Mucosa of descending colon (tissue), 3 donors: ENCODE results near the gene SIAH1. TPM values are rescaled to one million over a fixed set of nuclear protein-coding genes. Genes with fewer than 3 reads are reported as not detected.
"Not testable (repeated sequence)": the region's sequence is repeated elsewhere in the genome, so short reads cannot be mapped to it uniquely, and the experiment has no call there.

ENCODE experiments used
- ATAC-seq: fragments of 200-7000 bp; cut with Tn5 transposase; one replicate; pipeline ENCODE4 v1.9.1; 2020; ENCODE audit warnings: mild to moderate bottlenecking, moderate library complexity
- DNase-seq, 3 donors: peaks; one replicate each; pipeline ENCODE4 v3.0.0-alpha.2; 2020
- H3K36me3 ChIP-seq: fragments of 200-600 bp; one replicate; pipeline ENCODE4 v1.8.0; 2021; ENCODE audit warnings: low read depth, mild to moderate bottlenecking
- H3K4me1 ChIP-seq: fragments of 200-600 bp; one replicate; pipeline ENCODE4 v1.8.0; 2021; ENCODE audit warnings: low read depth, mild to moderate bottlenecking
- H3K4me3 ChIP-seq: fragments of 200-600 bp; one replicate; pipeline ENCODE4 v1.8.0; 2021; ENCODE audit warnings: mild to moderate bottlenecking
- H3K9me3 ChIP-seq: fragments of 200-600 bp; one replicate; pipeline ENCODE4 v1.8.0; 2021; ENCODE audit warnings: mild to moderate bottlenecking
- intact Hi-C, 2 donors: fragments of 100-400 bp; cut with DNase I in 1 of 2; cut with micrococcal nuclease in 1 of 2; formaldehyde crosslinking; loops; one replicate each; pipeline versions ENCODE4 v1.11.0 to v1.11.1; 2022; cut with DNase I, micrococcal nuclease
- total RNA-seq, 3 donors: library from RNA; stranded (reverse); fragmentation: NEBNext Ultra II Directional in 2 of 3; extraction: Animal tissue kit (Norgen Biotek cat#: 25700) in 2 of 3; gene quantifications; one replicate each; pipeline versions ENCODE4 v1.2.1 to v1.2.4, GENCODE V29; 2021 to 2023
- TF ChIP-seq, protein P1 (sequence below): fragments of 200-600 bp; IDR thresholded peaks from one replicate; pipeline ENCODE4 v1.8.0; 2022; ENCODE audit warnings: antibody characterized with exemption, mild to moderate bottlenecking
- donor health status: DM: no; HTN: no; CAD: no; lungs with moderate emphysema.
- donor health status: DM: no; HTN: no; CAD: no.
- donor health status: DM: no; HTN: yes; CAD: no.

Gene SIAH1
- total RNA-seq, 3 donors from 2014 or later: 26.8 to 36.2 (median 27.1) TPM

DNA sequence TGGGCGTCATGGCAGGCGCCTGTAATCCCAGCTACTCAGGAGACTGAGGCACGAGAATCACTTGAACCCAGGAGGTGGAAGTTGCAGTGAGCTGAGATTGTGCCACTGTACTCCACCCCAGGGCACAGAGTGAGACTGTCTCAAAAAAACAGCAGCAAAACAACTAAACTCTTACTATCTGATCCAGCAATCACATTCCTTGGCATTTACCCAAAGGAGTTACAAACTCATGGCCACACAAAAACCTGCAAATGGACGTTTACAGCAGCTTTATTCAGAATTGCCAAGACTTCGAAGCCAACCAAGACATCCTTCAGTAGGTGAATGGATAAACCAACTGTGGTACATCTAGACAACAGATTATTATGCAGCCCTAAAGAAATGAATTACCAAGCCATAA is 4.0 kb downstream of the SIAH1 start:
- intact Hi-C loops: no loop called here
- ATAC-seq: no peak
- TF ChIP-seq, protein P1, sequence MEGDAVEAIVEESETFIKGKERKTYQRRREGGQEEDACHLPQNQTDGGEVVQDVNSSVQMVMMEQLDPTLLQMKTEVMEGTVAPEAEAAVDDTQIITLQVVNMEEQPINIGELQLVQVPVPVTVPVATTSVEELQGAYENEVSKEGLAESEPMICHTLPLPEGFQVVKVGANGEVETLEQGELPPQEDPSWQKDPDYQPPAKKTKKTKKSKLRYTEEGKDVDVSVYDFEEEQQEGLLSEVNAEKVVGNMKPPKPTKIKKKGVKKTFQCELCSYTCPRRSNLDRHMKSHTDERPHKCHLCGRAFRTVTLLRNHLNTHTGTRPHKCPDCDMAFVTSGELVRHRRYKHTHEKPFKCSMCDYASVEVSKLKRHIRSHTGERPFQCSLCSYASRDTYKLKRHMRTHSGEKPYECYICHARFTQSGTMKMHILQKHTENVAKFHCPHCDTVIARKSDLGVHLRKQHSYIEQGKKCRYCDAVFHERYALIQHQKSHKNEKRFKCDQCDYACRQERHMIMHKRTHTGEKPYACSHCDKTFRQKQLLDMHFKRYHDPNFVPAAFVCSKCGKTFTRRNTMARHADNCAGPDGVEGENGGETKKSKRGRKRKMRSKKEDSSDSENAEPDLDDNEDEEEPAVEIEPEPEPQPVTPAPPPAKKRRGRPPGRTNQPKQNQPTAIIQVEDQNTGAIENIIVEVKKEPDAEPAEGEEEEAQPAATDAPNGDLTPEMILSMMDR: no peak
- peaks cover 34% of the 10 kb centered on the region for H3K4me1 ChIP-seq
- no peaks in the 10 kb centered on the region for H3K36me3 ChIP-seq
- no peak for DNase-seq
- no peaks in the 10 kb centered on the region for H3K9me3 ChIP-seq
- H3K4me3 ChIP-seq: no peak overlapping the region

DNA sequence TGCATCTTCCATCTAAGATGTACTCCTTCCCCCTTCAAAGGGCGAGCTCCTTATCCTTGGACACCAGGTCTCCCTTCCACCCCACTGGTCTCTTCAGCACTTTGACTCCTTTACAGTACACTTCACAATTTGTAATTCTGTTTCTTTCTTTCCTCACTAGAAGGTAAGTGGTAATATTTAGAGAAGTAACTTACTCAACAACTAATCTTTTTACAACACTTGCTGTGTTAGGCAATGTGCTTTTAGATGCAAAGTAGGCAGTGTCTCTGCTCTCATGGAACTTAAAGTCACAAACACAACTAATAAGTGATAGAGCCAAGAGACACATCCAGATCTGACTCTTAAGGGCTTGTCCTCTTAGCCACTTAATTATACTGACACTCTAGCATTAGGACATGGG is 6.4 kb downstream of the SIAH1 start:
- H3K4me1 ChIP-seq: peaks cover 39% of the 10 kb centered on the region
- H3K9me3 ChIP-seq: no peaks in the 10 kb centered on the region
- intact Hi-C loops: no loop called here
- H3K4me3 ChIP-seq: no peak overlapping the region
- TF ChIP-seq, protein P1: no peak
- no peaks in the 10 kb centered on the region for H3K36me3 ChIP-seq
- DNase-seq (no peak), ATAC-seq (peak; percentile 41)

DNA sequence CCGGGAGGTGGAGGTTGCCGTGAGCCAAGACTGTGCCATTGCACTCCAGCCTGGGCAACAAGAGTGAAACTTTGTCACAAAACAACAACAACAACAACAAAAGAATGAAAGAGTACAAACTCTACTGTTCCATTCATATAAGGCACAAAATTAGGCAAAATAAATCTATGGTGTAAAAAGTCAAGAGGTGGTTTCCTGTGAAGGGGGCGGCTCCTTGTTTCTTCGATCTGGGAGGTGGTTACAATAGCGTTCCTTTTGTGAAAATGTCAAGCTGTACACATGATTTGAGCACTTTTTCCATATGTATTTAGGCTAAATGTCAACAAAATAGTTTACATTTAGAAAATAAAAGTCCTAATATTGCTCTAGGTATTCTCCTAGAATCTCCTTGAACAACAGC is 6.9 kb downstream of the SIAH1 start:
- H3K36me3 ChIP-seq: no peaks in the 10 kb centered on the region
- TF ChIP-seq, protein P1: no peak
- intact Hi-C loops: no loop called here
- DNase-seq (no peak), ATAC-seq (no peak)
- no peaks in the 10 kb centered on the region for H3K9me3 ChIP-seq
- peaks cover 34% of the 10 kb centered on the region for H3K4me1 ChIP-seq
- H3K4me3 ChIP-seq: no peak overlapping the region

DNA sequence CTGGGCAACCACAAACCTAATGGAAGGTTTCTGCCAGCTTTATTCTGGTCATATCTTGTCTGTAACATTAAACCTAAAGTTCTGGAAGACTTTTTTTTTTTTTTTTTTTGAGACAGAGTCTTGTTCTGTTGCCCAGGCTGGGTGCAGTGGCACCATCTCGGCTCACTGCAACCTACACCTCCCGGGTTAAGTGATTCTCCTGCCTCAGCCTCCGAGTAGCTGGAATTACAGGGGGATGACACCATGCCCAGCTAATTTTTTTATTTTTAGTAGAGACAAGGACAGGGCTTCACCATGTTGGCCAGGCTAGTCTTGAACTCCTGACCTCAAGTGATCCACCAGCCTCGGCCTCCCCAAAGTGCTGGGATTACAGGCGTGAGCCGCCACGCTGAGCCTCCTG is 7.9 kb downstream of the SIAH1 start:
- H3K4me3 ChIP-seq, H3K36me3 ChIP-seq, intact Hi-C loops, DNase-seq, H3K9me3 ChIP-seq, ATAC-seq: not testable (repeated sequence)
- peaks cover 26% of the 10 kb centered on the region for H3K4me1 ChIP-seq

DNA sequence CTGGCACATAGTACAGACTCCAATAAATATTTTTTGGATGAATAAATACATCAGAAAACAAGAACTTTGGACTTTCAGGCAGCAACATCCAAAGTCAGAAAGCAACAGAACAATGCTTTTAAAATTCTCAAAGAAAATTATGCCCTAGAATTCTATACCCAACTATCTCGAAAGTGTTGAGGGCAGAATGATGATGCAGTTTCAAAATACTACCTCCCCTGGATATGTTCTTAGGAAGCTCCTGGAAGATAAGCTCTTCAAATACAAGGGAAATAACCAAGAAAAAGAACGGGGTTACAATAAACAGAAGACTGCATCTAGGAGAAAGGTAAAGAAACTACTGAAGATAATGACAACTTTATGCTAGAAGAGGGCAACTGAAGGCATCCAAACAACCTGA is 11.0 kb downstream of the SIAH1 start:
- ATAC-seq: no peak
- Histone ChIP-seq H3K9me3 (no peaks in the 10 kb centered on the region), H3K4me3 (no peak overlapping the region), H3K4me1 (peaks cover 15% of the 10 kb centered on the region), H3K36me3 (no peaks in the 10 kb centered on the region)
- intact Hi-C loops: no loop called here
- TF ChIP-seq, protein P1: no peak
- DNase-seq: no peak

DNA sequence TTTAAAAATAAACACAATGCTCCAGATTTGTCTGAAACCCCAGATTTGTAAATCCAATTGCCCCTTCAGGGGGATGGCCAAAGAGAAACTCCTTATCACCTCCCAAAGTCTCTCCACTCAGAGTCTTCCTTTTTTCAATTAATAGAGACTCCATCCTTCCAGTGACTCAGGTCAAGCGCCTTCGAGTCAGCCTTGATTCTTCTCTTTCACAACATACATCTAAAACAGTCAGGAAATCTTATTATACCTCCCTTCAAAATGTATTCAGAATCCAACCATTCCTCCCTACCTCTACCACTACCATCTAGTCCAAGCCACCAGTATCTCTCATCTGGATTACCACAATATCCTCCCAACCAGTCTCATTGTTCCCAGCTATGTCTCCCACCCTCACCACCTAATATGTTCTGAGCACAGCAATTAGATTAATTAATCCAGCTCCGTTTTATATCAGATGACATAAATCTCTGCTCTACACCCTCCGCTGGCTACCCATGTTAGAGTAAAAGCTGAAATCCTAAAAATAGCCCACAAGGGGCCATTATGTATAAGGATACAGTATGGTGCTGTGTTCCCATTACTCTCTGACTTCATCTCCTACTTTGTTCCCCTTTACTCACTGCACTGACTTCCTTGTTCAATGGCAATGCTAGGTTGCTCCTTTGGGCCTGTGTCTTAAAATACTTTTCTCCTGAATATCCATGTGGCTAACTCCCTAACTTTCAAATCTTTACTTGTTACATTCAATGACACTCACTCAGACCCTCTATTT is 11.8 kb downstream of the SIAH1 start:
- peak; percentile 42 for ATAC-seq
- TF ChIP-seq, protein P1: no peak
- DNase-seq: no peak
- no peaks in the 10 kb centered on the region for H3K36me3 ChIP-seq
- H3K9me3 ChIP-seq: no peaks in the 10 kb centered on the region
- H3K4me1 ChIP-seq: peaks cover 11% of the 10 kb centered on the region
- intact Hi-C loops: no loop called here
- no peak overlapping the region for H3K4me3 ChIP-seq
